Gastroesophageal sphincter (tissue), 3 donors: ENCODE results near the gene AFAP1.

ENCODE experiments used
- EP300 ChIP-seq: sonication (generic); formaldehyde crosslinking; IDR thresholded peaks from one replicate; pipeline ENCODE4 v1.6.1; 2017; ENCODE audit warnings: antibody characterized with exemption, mild to moderate bottlenecking
- POLR2A ChIP-seq, 2 donors: fragments of 450-650 bp; IDR thresholded peaks; one replicate each; pipeline ENCODE4 v1.6.1; 2017; ENCODE audit warnings: antibody characterized with exemption in 2 of 2, mild to moderate bottlenecking in 2 of 2, moderate library complexity in 1 of 2
- TF ChIP-seq, protein P1 (sequence below), 4 experiments: fragments of 200-600 bp in 2 of 4; fragments of 450-650 bp in 2 of 4; sonication (generic) in 1 of 4; IDR thresholded peaks; one replicate each; pipeline ENCODE4 v1.5.1; 2017 to 2019; ENCODE audit warnings: antibody characterized with exemption in 4 of 4, mild to moderate bottlenecking in 2 of 4, moderate library complexity in 2 of 4

DNA sequence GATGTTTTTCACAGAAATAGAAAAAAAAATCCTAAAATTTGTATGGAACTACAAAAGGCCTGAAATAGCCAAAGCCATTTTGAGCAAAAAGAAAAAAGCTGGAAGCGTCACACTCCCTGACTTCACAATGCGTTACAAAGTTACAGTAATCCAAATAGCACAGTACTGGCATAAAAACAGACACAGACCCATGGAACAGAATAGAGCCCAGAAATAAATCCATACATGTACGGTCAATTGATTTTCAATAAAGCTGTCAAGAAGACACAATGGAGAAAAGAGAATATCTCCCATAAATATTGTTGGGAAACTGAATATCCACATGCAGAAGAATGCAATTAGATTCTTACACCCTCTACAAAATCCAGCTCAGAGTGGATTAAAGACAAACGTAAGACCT lies 208.2 kb downstream of the AFAP1 start:
- TF ChIP-seq EP300, result no peak
- no peak for TF ChIP-seq POLR2A (IDR thresholded peaks at IDR 0.05)
- TF ChIP-seq, protein P1, sequence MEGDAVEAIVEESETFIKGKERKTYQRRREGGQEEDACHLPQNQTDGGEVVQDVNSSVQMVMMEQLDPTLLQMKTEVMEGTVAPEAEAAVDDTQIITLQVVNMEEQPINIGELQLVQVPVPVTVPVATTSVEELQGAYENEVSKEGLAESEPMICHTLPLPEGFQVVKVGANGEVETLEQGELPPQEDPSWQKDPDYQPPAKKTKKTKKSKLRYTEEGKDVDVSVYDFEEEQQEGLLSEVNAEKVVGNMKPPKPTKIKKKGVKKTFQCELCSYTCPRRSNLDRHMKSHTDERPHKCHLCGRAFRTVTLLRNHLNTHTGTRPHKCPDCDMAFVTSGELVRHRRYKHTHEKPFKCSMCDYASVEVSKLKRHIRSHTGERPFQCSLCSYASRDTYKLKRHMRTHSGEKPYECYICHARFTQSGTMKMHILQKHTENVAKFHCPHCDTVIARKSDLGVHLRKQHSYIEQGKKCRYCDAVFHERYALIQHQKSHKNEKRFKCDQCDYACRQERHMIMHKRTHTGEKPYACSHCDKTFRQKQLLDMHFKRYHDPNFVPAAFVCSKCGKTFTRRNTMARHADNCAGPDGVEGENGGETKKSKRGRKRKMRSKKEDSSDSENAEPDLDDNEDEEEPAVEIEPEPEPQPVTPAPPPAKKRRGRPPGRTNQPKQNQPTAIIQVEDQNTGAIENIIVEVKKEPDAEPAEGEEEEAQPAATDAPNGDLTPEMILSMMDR (IDR thresholded peaks at IDR 0.05), result no peak
